ENCODE data around the gene CSTPP1.

DNA sequence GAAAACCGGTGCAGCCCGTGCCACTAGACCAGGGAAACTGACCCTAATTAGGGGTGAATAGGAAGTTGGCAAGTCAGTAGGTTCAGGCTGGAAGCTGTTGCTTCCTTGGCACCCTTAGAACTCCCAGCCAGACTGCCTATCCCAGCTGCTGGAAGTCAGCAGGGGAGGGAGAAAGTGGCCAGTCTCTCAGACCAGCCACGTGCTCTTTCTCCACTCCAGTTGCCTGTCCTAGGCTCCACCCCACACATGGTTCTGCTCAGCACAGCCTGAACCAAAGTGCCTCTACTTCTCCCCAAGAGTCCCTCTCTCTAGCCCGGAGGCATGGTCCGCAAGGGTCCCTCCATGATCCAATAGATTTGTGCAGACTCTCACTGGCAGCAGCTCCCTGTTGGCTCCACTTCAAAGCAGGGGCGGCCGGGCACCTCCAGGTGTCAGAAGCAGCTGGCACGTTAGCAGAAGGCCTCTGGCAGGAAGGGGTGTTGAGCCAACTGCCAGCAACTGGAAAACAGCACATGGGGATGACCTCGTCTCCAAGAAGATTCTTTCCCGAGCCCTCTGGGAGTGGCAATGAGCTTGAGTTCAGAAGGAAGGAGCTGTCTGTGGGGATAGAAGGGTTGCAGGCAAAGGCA, 212.5 kb downstream of the CSTPP1 start:
- no peak for TF ChIP-seq EZH2 (IDR thresholded peaks at IDR 0.05; ENCODE audit: low read depth)
- TF ChIP-seq, protein P1, sequence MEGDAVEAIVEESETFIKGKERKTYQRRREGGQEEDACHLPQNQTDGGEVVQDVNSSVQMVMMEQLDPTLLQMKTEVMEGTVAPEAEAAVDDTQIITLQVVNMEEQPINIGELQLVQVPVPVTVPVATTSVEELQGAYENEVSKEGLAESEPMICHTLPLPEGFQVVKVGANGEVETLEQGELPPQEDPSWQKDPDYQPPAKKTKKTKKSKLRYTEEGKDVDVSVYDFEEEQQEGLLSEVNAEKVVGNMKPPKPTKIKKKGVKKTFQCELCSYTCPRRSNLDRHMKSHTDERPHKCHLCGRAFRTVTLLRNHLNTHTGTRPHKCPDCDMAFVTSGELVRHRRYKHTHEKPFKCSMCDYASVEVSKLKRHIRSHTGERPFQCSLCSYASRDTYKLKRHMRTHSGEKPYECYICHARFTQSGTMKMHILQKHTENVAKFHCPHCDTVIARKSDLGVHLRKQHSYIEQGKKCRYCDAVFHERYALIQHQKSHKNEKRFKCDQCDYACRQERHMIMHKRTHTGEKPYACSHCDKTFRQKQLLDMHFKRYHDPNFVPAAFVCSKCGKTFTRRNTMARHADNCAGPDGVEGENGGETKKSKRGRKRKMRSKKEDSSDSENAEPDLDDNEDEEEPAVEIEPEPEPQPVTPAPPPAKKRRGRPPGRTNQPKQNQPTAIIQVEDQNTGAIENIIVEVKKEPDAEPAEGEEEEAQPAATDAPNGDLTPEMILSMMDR (conservative IDR thresholded peaks at IDR 0.05), result no peak
